Activated gamma-delta T cell treated with anti-CD3 and anti-CD28 coated beads, Interleukin-2, amount 50 U/mL, for 16 hours (primary cell): ENCODE results near the gene PROC.

ENCODE experiments used
- DNase-seq: peaks from one replicate; pipeline ENCODE4 v3.0.0-alpha.2; 2020; ENCODE audit warnings: low read depth

The PROC gene

GRCh38 chr2:127414638-127415592 lies 3.3 kb upstream of the PROC start:
- no peak for DNase-seq

DNA sequence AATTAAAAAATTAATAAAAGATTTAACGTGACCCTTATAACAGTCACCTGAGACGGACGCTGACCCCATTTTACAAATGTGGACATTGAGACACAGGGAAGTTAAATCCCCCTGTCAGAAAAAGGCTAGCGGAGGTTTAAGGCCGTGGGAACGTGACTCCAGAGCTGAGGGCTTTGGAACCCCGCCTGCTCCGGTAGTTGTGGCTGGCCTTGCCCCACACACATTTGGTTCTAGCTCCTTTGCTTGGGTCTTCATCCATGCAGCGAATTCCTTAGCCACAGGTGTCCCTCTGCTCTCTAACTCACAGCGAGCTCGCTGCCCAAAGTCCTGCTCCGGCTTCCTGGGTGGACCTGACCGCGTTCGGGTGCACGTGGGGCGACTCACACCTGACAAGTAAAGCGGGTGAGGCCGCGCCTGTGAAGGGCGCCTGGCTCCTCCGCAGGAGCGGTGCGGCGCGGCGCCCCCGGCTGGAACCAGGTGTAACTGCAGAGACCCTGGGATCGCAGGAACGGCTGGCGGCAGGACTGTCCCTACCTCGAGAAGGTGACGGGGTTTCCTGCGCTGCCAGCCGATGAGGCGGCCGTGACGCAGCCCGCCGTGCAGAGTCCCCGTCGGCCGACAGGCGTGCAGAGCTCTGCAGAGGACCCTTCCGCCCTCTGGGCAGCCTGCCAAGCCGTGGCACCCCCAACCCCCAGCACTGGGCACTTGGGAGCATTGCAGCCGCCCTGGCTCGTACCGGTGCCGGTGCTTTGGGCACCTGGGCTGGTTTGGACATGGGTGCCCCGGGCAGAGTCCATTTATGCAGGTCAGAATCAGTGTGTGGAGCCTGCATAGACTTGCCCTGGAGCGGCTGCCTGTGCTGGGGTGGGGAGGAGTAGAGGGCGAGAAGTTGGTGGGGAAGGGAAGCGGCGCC lies 2.4 kb upstream of the PROC start:
- DNase-seq: peak; percentile 57

DNA sequence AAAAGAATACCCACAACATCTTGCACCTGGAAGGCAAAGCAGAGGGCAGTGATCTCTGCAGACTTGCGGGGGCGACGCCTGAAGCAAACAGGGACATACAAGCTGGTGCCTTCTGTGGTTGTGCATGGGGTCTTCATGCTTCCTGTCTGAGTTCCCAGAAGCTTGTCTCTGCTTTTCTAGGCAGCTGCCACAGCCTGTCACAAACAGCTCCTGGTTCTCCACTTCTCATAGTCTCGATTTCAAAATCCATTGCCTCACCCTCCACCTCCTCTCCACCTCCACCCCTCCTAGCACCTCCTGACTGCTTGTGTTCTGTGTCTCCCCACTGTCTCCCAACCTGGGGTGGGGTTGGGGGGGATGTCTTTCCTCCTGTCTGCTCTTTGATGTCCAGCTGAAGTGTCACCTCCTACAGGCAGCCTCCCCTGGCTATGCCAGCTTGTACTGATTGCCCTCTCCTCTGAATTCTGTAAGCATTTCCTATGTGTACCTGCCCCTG lies 1.7 kb upstream of the PROC start:
- DNase-seq: no peak

DNA sequence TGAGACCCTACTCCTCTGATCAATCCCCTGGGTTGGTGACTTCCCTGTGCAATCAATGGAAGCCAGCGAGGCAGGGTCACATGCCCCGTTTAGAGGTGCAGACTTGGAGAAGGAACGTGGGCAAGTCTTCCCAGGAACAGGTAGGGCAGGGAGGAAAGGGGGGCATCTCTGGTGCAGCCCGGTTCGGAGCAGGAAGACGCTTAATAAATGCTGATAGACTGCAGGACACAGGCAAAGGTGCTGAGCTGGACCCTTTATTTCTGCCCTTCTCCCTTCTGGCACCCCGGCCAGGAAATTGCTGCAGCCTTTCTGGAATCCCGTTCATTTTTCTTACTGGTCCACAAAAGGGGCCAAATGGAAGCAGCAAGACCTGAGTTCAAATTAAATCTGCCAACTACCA lies 821 bp upstream of the PROC start:
- no peak for DNase-seq

- no peak for DNase-seq
Measured at GRCh38 chr2:127419112-127419430, 844 bp downstream of the PROC start.

- no peak for DNase-seq
Measured at GRCh38 chr2:127419448-127420038, 1.3 kb downstream of the PROC start.

DNA sequence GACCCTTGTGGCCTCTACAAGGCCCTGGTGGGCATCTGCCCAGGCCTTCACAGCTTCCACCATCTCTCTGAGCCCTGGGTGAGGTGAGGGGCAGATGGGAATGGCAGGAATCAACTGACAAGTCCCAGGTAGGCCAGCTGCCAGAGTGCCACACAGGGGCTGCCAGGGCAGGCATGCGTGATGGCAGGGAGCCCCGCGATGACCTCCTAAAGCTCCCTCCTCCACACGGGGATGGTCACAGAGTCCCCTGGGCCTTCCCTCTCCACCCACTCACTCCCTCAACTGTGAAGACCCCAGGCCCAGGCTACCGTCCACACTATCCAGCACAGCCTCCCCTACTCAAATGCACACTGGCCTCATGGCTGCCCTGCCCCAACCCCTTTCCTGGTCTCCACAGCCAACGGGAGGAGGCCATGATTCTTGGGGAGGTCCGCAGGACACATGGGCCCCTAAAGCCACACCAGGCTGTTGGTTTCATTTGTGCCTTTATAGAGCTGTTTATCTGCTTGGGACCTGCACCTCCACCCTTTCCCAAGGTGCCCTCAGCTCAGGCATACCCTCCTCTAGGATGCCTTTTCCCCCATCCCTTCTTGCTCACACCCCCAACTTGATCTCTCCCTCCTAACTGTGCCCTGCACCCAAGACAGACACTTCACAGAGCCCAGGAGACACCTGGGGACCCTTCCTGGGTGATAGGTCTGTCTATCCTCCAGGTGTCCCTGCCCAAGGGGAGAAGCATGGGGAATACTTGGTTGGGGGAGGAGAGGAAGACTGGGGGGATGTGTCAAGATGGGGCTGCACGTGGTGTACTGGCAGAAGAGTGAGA lies 2.0 kb downstream of the PROC start:
- DNase-seq: no peak

GRCh38 chr2:127421116-127421800 lies 3.0 kb downstream of the PROC start:
- no peak for DNase-seq

- DNase-seq: no peak
Measured at GRCh38 chr2:127421871-127422558, 3.8 kb downstream of the PROC start.

DNA sequence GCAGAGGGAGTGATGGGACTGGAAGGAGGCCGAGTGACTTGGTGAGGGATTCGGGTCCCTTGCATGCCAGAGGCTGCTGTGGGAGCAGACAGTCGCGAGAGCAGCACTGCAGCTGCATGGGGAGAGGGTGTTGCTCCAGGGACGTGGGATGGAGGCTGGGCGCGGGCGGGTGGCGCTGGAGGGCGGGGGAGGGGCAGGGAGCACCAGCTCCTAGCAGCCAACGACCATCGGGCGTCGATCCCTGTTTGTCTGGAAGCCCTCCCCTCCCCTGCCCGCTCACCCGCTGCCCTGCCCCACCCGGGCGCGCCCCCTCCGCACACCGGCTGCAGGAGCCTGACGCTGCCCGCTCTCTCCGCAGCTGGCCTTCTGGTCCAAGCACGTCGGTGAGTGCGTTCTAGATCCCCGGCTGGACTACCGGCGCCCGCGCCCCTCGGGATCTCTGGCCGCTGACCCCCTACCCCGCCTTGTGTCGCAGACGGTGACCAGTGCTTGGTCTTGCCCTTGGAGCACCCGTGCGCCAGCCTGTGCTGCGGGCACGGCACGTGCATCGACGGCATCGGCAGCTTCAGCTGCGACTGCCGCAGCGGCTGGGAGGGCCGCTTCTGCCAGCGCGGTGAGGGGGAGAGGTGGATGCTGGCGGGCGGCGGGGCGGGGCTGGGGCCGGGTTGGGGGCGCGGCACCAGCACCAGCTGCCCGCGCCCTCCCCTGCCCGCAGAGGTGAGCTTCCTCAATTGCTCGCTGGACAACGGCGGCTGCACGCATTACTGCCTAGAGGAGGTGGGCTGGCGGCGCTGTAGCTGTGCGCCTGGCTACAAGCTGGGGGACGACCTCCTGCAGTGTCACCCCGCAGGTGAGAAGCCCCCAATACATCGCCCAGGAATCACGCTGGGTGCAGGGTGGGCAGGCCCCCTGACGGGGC lies 4.6 kb downstream of the PROC start:
- no peak for DNase-seq

GRCh38 chr2:127423478-127423843 lies 5.2 kb downstream of the PROC start:
- no peak for DNase-seq

- no peak for DNase-seq
Measured at GRCh38 chr2:127423880-127424279, 5.7 kb downstream of the PROC start.

GRCh38 chr2:127424598-127425520 lies 6.6 kb downstream of the PROC start:
- no peak for DNase-seq

DNA sequence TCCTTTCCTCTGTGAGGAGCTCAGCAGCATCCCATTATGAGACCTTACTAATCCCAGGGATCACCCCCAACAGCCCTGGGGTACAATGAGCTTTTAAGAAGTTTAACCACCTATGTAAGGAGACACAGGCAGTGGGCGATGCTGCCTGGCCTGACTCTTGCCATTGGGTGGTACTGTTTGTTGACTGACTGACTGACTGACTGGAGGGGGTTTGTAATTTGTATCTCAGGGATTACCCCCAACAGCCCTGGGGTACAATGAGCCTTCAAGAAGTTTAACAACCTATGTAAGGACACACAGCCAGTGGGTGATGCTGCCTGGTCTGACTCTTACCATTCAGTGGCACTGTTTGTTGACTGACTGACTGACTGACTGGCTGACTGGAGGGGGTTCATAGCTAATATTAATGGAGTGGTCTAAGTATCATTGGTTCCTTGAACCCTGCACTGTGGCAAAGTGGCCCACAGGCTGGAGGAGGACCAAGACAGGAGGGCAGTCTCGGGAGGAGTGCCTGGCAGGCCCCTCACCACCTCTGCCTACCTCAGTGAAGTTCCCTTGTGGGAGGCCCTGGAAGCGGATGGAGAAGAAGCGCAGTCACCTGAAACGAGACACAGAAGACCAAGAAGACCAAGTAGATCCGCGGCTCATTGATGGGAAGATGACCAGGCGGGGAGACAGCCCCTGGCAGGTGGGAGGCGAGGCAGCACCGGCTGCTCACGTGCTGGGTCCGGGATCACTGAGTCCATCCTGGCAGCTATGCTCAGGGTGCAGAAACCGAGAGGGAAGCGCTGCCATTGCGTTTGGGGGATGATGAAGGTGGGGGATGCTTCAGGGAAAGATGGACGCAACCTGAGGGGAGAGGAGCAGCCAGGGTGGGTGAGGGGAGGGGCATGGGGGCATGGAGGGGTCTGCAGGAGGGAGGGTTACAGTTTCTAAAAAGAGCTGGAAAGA lies 7.6 kb downstream of the PROC start:
- DNase-seq: no peak

GRCh38 chr2:127426501-127427354 lies 8.5 kb downstream of the PROC start:
- DNase-seq: no peak
